ENCODE results near the gene TAS1R2.
"Not testable (repeated sequence)": the region's sequence is repeated elsewhere in the genome, so short reads cannot be mapped to it uniquely, and the experiment has no call there.

The TAS1R2 gene

DNA sequence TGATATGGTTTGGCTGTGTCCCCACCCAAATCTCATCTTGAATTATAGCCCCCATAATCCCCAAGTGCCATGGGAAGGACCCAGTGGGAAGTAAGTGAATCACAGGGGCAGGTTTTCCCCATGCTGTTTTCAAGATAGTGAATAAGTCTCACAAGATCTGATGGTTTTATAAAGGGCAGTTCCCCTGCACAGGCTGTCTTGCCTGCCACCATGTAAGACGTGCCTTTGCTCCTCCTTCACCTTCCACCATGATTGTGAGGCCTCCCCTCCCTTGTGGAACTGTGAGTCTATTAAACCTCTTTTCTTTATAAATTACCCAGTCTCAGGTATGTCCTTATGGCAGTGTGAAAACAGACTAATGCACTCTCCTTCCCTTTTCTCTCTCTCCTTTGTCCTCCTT lies 27.1 kb downstream of the TAS1R2 start:
- not testable (repeated sequence) for H3K36me3 ChIP-seq (ENCODE audit: insufficient read depth, low read depth, low read length); H3K9ac ChIP-seq (ENCODE audit: low read depth, low read length); H3K4me3 ChIP-seq (ENCODE audit: low read length); H3K27ac ChIP-seq (ENCODE audit: low read length); H3K4me1 ChIP-seq (ENCODE audit: insufficient read depth, low read length)
- Histone ChIP-seq H3K9me3 (ENCODE audit: insufficient read depth, low read depth, low read length) (peaks cover 17% of the 10 kb centered on the region), H3K27me3 (ENCODE audit: insufficient read depth, low read length) (peaks cover 20% of the 10 kb centered on the region)

DNA sequence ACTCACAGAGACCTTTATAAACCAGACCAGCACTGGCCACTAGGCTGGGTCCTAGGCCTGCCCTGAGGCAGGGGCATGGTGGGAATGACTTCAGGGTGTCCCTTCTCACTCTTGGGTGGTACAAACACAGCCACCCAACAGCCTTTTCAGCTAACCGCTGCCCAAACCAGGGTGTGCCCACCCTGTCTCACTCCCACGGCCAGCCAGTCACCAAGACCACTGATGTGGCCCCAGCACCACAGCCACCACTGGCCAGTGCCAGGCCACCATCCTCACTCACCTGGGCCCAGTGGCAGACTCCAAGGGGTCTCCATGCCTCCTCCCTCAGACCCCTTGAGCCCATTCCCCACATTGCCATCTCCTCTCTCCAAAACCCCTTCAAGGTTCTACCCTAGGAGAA lies 27.8 kb downstream of the TAS1R2 start:
- Histone ChIP-seq H3K27ac (ENCODE audit: low read length) (no peak overlapping the region), H3K4me1 (ENCODE audit: insufficient read depth, low read length) (no peaks in the 10 kb centered on the region), H3K36me3 (ENCODE audit: insufficient read depth, low read depth, low read length) (no peaks in the 10 kb centered on the region), H3K4me3 (ENCODE audit: low read length) (no peak overlapping the region), H3K9ac (ENCODE audit: low read depth, low read length) (no peak overlapping the region), H3K9me3 (ENCODE audit: insufficient read depth, low read depth, low read length) (peaks cover 23% of the 10 kb centered on the region), H3K27me3 (ENCODE audit: insufficient read depth, low read length) (peaks cover 20% of the 10 kb centered on the region)

DNA sequence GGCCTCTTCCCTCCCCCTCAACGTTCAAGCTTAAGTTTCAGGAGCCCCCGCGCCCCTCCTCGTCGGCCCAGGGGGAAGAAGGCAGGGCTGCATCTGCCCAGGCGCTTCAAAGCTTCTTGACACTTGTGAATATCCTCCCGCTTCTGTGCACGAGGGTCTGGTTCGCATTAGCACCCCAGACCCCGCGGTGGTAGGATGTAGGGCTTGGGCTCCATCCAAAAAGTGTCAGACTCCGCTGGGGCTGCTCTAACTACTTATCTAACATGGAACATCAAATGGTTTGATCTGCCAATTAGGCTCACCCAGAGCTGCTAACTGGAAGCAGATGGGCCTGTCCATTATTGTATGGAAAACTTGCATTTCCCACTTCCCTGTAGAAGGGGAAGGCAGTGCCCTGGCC lies 28.9 kb downstream of the TAS1R2 start:
- Histone ChIP-seq H3K27ac (ENCODE audit: low read length) (no peak overlapping the region), H3K4me1 (ENCODE audit: insufficient read depth, low read length) (no peaks in the 10 kb centered on the region), H3K9me3 (ENCODE audit: insufficient read depth, low read depth, low read length) (peaks cover 23% of the 10 kb centered on the region), H3K9ac (ENCODE audit: low read depth, low read length) (no peak overlapping the region), H3K36me3 (ENCODE audit: insufficient read depth, low read depth, low read length) (no peaks in the 10 kb centered on the region), H3K4me3 (ENCODE audit: low read length) (no peak overlapping the region), H3K27me3 (ENCODE audit: insufficient read depth, low read length) (peaks cover 20% of the 10 kb centered on the region)

DNA sequence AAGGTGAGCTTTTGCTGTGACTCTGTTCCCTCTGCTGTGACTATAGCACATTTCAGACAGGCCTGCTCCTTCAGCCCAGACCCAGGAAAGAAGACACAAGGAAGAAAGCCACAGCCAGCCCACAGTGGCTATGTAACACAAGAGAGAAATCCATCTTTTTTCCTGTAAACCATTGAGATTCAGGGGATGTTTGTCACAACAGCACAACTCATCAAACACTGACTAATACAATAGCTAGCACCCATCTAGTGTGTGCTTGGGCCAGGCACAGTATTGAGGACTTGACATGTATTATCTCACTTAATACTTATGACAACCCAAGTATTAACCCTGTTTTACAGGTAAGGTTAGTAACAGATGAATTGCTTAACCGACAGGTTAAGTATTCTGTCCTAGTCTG lies 29.8 kb downstream of the TAS1R2 start:
- Histone ChIP-seq H3K9me3 (ENCODE audit: insufficient read depth, low read depth, low read length) (peaks cover 23% of the 10 kb centered on the region), H3K27me3 (ENCODE audit: insufficient read depth, low read length) (peaks cover 17% of the 10 kb centered on the region), H3K9ac (ENCODE audit: low read depth, low read length) (no peak overlapping the region), H3K27ac (ENCODE audit: low read length) (no peak overlapping the region), H3K36me3 (ENCODE audit: insufficient read depth, low read depth, low read length) (no peaks in the 10 kb centered on the region), H3K4me3 (ENCODE audit: low read length) (no peak overlapping the region), H3K4me1 (ENCODE audit: insufficient read depth, low read length) (no peaks in the 10 kb centered on the region)

DNA sequence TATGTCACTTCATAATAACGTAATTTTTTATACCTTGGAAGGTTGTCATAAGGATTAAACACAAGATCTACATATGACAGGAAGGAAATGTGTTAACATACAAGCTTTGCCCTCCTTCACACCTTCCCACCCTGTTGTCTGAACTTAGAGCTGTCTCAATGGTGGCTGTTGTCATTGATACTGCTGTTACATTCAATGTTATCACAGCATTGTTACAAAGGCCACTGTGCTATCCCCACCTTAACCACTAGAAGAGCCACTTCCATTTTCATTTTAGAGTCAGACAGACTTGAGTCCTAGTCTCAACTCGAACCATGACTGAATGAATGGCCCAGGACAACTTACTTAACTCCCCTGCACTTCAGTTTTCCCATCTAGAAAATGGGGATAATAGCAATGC lies 31.2 kb downstream of the TAS1R2 start:
- H3K27ac ChIP-seq (ENCODE audit: low read length): no peak overlapping the region

DNA sequence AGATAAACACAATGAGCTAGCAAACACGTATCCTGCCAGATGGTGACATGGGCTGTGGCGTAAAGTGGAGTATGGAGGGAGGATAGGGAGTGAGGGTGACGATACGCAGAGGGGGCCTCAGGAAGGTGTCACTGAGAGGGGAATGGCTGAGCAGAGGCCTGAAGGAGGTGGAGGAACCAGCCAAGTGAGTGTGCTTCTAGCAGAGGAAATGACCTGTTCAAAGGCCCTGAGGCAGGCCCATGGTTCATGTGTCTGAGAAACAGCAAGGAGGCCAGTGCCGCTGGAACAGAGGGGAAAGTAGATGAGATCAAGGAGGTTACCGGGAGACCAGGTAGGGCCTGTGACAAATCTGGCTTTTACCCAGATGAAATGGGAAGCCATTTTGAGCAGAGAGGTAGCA lies 36.0 kb downstream of the TAS1R2 start:
- no peaks in the 10 kb centered on the region for H3K4me1 ChIP-seq (ENCODE audit: insufficient read depth, low read length)
- peaks cover 16% of the 10 kb centered on the region for H3K9me3 ChIP-seq (ENCODE audit: insufficient read depth, low read depth, low read length)
- peaks cover 23% of the 10 kb centered on the region for H3K27me3 ChIP-seq (ENCODE audit: insufficient read depth, low read length)
- H3K4me3 ChIP-seq (ENCODE audit: low read length): no peak overlapping the region
- H3K9ac ChIP-seq (ENCODE audit: low read depth, low read length): no peak overlapping the region
- no peak overlapping the region for H3K27ac ChIP-seq (ENCODE audit: low read length)
- no peaks in the 10 kb centered on the region for H3K36me3 ChIP-seq (ENCODE audit: insufficient read depth, low read depth, low read length)

More for the DNA sequence above, 31.2 kb downstream of the TAS1R2 start:
- H3K4me1 ChIP-seq (ENCODE audit: insufficient read depth, low read length): no peaks in the 10 kb centered on the region
- peaks cover 23% of the 10 kb centered on the region for H3K9me3 ChIP-seq (ENCODE audit: insufficient read depth, low read depth, low read length)
- no peak overlapping the region for H3K9ac ChIP-seq (ENCODE audit: low read depth, low read length)
- H3K4me3 ChIP-seq (ENCODE audit: low read length): no peak overlapping the region
- H3K36me3 ChIP-seq (ENCODE audit: insufficient read depth, low read depth, low read length): no peaks in the 10 kb centered on the region
- peaks cover 6% of the 10 kb centered on the region; the same call in 1 of the 2 replicates for H3K27me3 ChIP-seq (ENCODE audit: insufficient read depth, low read length)

DNA sequence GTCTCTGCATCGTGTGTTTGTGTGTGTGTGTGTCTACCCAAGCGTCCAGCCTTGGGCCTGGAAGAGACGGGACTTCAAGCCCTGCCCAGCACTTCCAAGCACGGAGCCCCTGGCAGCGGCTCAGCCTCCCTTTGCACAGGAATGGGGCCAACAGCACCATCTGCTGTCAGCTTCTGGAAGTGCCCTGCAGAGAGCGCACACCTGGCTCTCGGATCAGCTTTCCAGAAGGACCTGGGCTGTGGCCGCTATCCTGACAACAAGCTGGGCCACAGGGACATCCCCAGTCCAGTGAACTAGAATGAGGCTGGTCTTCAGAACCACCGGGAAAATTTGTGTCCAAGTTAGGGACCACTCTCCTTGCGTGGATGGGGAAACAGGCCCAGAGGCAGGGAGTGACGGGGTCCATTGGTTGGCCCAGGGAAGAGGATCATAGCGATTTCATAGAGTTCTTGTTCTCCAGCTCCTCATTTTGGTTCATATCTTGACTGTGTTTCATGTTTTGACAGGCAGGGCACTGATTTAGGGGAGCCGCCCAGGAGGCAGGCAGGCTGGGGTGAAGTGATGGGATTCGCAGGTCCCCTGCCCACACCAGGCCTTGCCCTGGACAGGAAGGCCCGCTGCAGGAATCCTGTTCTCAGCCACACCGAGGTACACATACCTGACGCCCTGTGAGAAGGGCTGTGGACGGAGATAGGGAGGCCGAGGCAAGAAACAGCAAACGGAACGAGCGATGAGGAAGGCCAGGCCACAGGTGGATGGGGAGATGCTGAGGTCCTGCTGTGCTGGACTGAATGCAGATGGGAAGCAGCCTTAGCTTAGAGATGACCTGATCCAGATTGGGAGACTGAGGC lies 38.4 kb downstream of the TAS1R2 start:
- peaks cover 31% of the 10 kb centered on the region for H3K27me3 ChIP-seq (ENCODE audit: insufficient read depth, low read length)
- no peaks in the 10 kb centered on the region for H3K4me1 ChIP-seq (ENCODE audit: insufficient read depth, low read length)
- no peak overlapping the region for H3K4me3 ChIP-seq (ENCODE audit: low read length)
- no peak overlapping the region for H3K27ac ChIP-seq (ENCODE audit: low read length)
- no peak overlapping the region for H3K9ac ChIP-seq (ENCODE audit: low read depth, low read length)
- H3K9me3 ChIP-seq (ENCODE audit: insufficient read depth, low read depth, low read length): no peaks in the 10 kb centered on the region
- no peaks in the 10 kb centered on the region for H3K36me3 ChIP-seq (ENCODE audit: insufficient read depth, low read depth, low read length)

DNA sequence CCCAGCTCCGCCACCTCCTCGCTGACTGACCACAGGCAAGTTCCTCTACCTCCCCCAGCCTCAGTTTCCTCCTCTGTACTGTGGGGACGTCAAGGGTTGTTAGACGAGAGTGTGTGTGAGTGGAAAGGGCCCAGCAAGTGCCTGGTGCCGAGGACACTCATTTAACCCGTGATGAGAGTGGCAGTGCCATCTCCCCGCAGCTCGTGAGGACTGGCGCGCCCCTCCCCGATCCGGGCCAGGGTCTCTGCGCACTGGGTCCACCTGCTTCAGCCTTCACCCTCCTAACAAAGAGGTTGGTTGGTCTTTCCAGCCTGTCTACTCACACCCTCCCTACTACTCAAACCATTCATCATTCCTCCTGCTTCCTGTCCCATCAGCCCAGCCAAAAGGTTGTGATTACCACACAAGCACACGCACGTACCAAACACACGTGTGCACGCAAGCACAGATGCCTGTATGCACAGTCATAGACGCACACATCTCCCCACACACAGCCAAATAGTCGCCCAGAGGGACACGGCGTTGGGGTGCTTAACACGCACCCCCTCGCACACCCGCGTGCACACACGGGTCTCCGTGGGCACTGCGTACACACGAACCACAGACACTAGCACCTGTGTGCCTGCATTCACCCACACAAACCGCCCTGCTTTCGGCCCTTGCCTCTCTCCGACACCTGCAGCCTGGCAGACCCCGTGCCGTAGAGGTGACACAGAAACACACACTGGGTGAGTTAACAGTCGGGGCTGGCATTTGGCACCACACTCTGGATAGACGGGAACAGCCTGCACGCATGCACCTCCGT lies 39.3 kb downstream of the TAS1R2 start:
- H3K27ac ChIP-seq (ENCODE audit: low read length): no peak overlapping the region
- H3K9ac ChIP-seq (ENCODE audit: low read depth, low read length): no peak overlapping the region
- no peaks in the 10 kb centered on the region for H3K9me3 ChIP-seq (ENCODE audit: insufficient read depth, low read depth, low read length)
- peaks cover 31% of the 10 kb centered on the region for H3K27me3 ChIP-seq (ENCODE audit: insufficient read depth, low read length)
- H3K4me3 ChIP-seq (ENCODE audit: low read length): no peak overlapping the region
- H3K36me3 ChIP-seq (ENCODE audit: insufficient read depth, low read depth, low read length): no peaks in the 10 kb centered on the region
- no peaks in the 10 kb centered on the region for H3K4me1 ChIP-seq (ENCODE audit: insufficient read depth, low read length)

DNA sequence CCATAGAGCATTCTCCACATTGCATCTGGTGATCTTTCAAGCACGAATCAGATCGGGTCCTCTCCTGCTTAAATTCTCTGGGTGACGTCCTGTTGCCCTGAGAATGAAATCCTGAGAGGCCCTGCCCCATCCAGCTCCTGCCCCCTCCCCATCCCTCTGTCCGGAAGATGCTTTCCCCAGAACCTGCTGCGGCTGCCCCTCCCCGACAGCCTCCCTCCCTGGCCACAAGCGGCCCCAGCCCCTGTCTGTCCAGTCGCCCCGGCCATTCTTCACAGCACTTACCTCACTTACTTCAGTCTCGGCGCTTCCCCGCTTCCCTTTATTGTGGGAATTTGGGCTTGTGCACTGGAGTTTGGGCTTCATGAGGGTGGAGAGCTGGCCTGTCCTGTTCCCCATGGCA lies 40.3 kb downstream of the TAS1R2 start:
- no peaks in the 10 kb centered on the region for H3K9me3 ChIP-seq (ENCODE audit: insufficient read depth, low read depth, low read length)
- no peaks in the 10 kb centered on the region for H3K36me3 ChIP-seq (ENCODE audit: insufficient read depth, low read depth, low read length)
- no peak overlapping the region for H3K9ac ChIP-seq (ENCODE audit: low read depth, low read length)
- H3K4me1 ChIP-seq (ENCODE audit: insufficient read depth, low read length): no peaks in the 10 kb centered on the region
- no peak overlapping the region for H3K27ac ChIP-seq (ENCODE audit: low read length)
- no peak overlapping the region for H3K4me3 ChIP-seq (ENCODE audit: low read length)
- peaks cover 31% of the 10 kb centered on the region for H3K27me3 ChIP-seq (ENCODE audit: insufficient read depth, low read length)

DNA sequence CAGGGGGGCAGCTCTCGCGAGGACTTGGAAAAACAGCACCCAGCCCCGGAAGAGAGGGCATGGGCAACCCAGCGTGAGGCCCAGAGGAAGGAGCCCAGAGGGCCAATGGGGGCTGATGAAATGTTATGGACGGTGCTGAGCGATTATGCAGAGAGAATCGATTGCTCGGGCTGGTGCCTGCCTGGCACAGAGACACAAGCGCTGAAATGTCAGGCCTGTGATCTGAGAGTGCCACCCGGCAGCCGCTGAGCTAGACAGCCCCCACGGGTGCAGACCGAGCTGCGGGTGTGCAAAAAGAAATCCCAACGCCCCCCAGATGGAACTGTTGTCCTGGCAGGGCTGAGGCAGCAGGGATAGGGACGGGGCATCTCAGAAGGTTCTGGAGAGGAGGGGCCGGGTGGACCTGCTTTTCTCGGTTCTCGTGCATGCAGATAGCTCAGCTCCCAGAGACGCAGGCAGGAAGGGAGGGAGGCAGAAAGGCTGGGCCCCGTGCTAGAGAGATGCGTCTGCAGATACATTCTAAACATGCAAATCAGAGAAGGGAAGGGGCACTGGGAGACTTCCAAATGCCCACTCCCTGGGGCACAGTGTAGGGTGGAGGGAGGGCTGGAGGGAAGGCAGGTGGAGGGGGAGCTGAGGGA lies 41.5 kb downstream of the TAS1R2 start:
- Histone ChIP-seq H3K27me3 (ENCODE audit: insufficient read depth, low read length) (peaks cover 31% of the 10 kb centered on the region), H3K9me3 (ENCODE audit: insufficient read depth, low read depth, low read length) (no peaks in the 10 kb centered on the region), H3K4me3 (ENCODE audit: low read length) (no peak overlapping the region), H3K9ac (ENCODE audit: low read depth, low read length) (no peak overlapping the region), H3K36me3 (ENCODE audit: insufficient read depth, low read depth, low read length) (no peaks in the 10 kb centered on the region), H3K4me1 (ENCODE audit: insufficient read depth, low read length) (no peaks in the 10 kb centered on the region), H3K27ac (ENCODE audit: low read length) (no peak overlapping the region)

DNA sequence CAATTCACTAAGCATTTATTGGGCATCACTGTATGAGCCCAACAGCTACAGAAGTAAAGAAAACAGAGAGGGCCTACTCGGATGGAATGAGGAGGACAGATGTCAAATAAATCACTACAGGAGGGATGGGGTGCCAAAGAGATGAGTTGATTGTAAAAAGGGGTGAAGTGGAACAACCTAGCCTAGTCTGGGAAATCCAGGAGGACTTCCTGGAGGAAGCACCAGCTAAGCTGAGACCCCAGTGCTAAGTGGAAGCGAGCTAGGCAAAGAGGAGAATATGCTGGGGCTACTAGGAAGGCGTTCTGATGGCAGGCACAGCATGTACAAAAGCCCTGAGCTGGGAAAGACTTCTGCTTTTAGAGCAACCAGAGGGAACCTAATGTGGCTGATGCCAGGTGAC lies 42.1 kb downstream of the TAS1R2 start:
- H3K4me1 ChIP-seq (ENCODE audit: insufficient read depth, low read length): no peaks in the 10 kb centered on the region
- H3K27me3 ChIP-seq (ENCODE audit: insufficient read depth, low read length): peaks cover 31% of the 10 kb centered on the region
- H3K9ac ChIP-seq (ENCODE audit: low read depth, low read length): no peak overlapping the region
- no peak overlapping the region for H3K4me3 ChIP-seq (ENCODE audit: low read length)
- H3K36me3 ChIP-seq (ENCODE audit: insufficient read depth, low read depth, low read length): no peaks in the 10 kb centered on the region
- H3K9me3 ChIP-seq (ENCODE audit: insufficient read depth, low read depth, low read length): no peaks in the 10 kb centered on the region
- H3K27ac ChIP-seq (ENCODE audit: low read length): no peak overlapping the region
